ENCODE measurements around the gene ARSI. TPM values are rescaled to one million over a fixed set of nuclear protein-coding genes. Genes with fewer than 3 reads are reported as not detected.

The ARSI gene
- total RNA-seq (2016; rRNA removed; fragmentation: Illumina TruSeq; extraction: Trizol) = 17.6 and 33.9 TPM in 2 replicates
- 3.1 and 3.4 TPM in 2 replicates for total RNA-seq (2016; cell fraction: cytosol; rRNA removed; fragmentation: Illumina TruSeq; extraction: Trizol; ENCODE audit: low read depth)
- total RNA-seq (2016; cell fraction: insoluble cytoplasmic fraction; rRNA removed; fragmentation: Illumina TruSeq; extraction: Trizol) = 21.4 and 37.4 TPM in 2 replicates
- total RNA-seq (2016; cell fraction: membrane; rRNA removed; fragmentation: Illumina TruSeq; extraction: Trizol) = 11.0 and 13.0 TPM in 2 replicates
- 25.8 and 28.7 TPM in 2 replicates for total RNA-seq (2016; cell fraction: nucleus; rRNA removed; fragmentation: Illumina TruSeq; extraction: Trizol)
- polyA plus RNA-seq (2011; rRNA removed) = 4.2 and 6.4 TPM in 2 replicates
- 6.1 and 8.6 TPM in 2 replicates for polyA plus RNA-seq (2011; cell fraction: cytosol; rRNA removed)
- 5.3 and 5.7 TPM in 2 replicates for polyA plus RNA-seq (2011; cell fraction: nucleus; rRNA removed)
- 2.2 and 3.5 TPM in 2 replicates for polyA plus RNA-seq (2012)
- polyA plus RNA-seq (2016; cell fraction: cytosol; fragmentation: Illumina TruSeq; extraction: Trizol; ENCODE audit: low read depth) = 2.1 and 2.4 TPM in 2 replicates
- 14.2 and 17.0 TPM in 2 replicates for polyA plus RNA-seq (2016; cell fraction: insoluble cytoplasmic fraction; fragmentation: Illumina TruSeq; extraction: Trizol; ENCODE audit: low read depth)
- 5.0 and 7.0 TPM in 2 replicates for polyA plus RNA-seq (2016; cell fraction: membrane; fragmentation: Illumina TruSeq; extraction: Trizol; ENCODE audit: low read depth)
- polyA plus RNA-seq (2016; cell fraction: nucleus; fragmentation: Illumina TruSeq; extraction: Trizol; ENCODE audit: insufficient read depth, low read depth) = 29.1 and 30.1 TPM in 2 replicates
- polyA minus RNA-seq (2011; rRNA and poly(A)+ RNA removed; ENCODE audit: low replicate concordance) = 0.07 and 16.9 TPM in 2 replicates
- polyA minus RNA-seq (2011; cell fraction: cytosol; rRNA and poly(A)+ RNA removed) = 5.9 and 6.4 TPM in 2 replicates
- 4.8 and 6.6 TPM in 2 replicates for polyA minus RNA-seq (2011; cell fraction: nucleus; rRNA and poly(A)+ RNA removed)
- Bru-seq, nascent RNA = percentile 51 among the genes with signal in this experiment
- BruChase-seq, experiment 1, labeled RNA remaining after a 6-hour chase = percentile 53 among the genes with signal in this experiment
- BruChase-seq, experiment 2, labeled RNA remaining after a 2-hour chase = percentile 56 among the genes with signal in this experiment
- long read RNA-seq, experiment 1, partial matches to known transcripts = 0 of 11 reads
- long read RNA-seq, experiment 1, other reads (novel, unspliced or antisense) = 7 of 11 reads
- long read RNA-seq, experiment 2, transcript ARSI-201 (2 exons, 3,161 nt) = major isoform, 62 of 89 reads
- long read RNA-seq, experiment 2, partial matches to known transcripts = 0 of 89 reads
- long read RNA-seq, experiment 2, other reads (novel, unspliced or antisense) = 27 of 89 reads

DNA sequence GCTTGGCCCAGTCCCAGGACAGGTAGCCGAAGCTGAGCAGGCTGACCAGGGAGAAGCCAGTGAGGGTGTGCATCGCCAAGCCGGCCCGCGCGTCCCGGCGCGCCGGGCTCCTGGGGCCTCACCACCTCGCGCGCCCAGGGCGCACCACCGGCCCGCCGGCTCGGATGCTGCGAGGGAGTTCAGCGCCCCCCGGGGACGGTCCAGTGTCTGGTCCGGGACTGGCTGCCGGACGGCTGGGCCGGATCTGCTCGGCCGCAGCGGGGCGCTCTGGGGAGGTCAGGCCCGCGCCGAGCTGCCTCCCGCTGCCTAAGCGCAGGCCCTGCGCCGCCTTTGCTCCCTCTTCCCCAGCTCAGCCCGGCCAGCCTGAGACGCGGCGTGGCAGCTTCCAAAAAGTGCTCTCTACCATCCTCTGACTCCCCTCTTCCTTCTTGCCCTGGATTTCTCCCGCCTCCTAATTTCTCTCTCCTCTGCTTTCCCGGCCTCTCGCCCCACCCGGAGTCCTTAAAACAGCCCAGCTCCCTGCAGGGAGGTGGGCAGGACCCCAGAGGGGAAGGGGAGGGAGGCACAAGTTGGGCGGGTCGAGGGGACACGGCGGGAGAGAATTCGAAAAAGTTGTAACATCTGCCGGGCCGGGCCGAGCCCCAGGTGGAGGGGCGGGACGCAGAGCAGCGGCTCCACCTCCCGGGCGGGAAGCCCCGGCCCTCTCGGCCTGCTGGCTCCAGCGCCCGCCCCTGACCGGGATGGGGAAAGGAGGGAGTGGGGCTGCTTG, at the start of gene ARSI:
TSS of gene ARSI (minus strand) at position 605 of the 769 bp plus-strand sequence. CDS start at position 73, 532 bp downstream.
- WGBS (ENCODE audit: low lambda C conversion rate) = 2% methylated on average over 15 of the region's 63 CpGs
- in situ Hi-C loops (cut with HindIII; ENCODE audit: extremely low pct_ligation_motif_present, low pct_unique_long_range_greater_than_20kb) = no loop called here
- no peaks in the 10 kb centered on the region; a peak in 1 of 5 replicates for H3K36me3 ChIP-seq (replicated peaks in 1 of 2; ENCODE audit: control insufficient read depth in 1 of 2, insufficient read depth in 2 of 2, low read length in 2 of 2)
- POLR2A ChIA-PET = interaction anchor here (0.8 to 2.1 kb wide), 4 partner anchors 15 to 110 kb away, joined by 3 to 7 read pairs (median 3); partner anchors contain the start of gene CD74
- CTCF ChIA-PET (ENCODE audit: low intra/inter-chr PET ratio, low total read pairs) = interaction anchor here (1.2 to 2.2 kb wide), 2 partner anchors 15 to 48 kb away, joined by 3 to 13 read pairs; no protein-coding TSS in a partner anchor
- peaks cover 78% of the 10 kb centered on the region for H3K4me1 ChIP-seq (ENCODE audit: insufficient read depth, low read length)
- BruUV-seq (replicated peaks) = TSS peak; percentile 72
- H3K9me3 ChIP-seq (ENCODE audit: low read length) = no peaks in the 10 kb centered on the region
- peaks cover 13% of the 10 kb centered on the region for H3K79me2 ChIP-seq (ENCODE audit: insufficient read depth, low read length)
- DNase-seq (ENCODE audit: low spot score) (no peak), FAIRE-seq (no peak), ATAC-seq (peak; percentile 92)
- peak within 1 kb of the TSS; percentile 81 for H3K4me2 ChIP-seq (ENCODE audit: low read depth, low read length)
- no peaks in the 10 kb centered on the region for H4K20me1 ChIP-seq (ENCODE audit: insufficient read depth, low read length)
- peak within 1 kb of the TSS; percentile 68 for H3K9ac ChIP-seq (ENCODE audit: insufficient read depth, low read depth, low read length)
- no peaks in the 10 kb centered on the region for H3K27me3 ChIP-seq (ENCODE audit: control insufficient read depth in 1 of 2, insufficient read depth in 2 of 2, low read length in 2 of 2)
- peak within 1 kb of the TSS; percentile 66 to 78 (median 72) for H3K4me3 ChIP-seq (replicated peaks in 1 of 3; ENCODE audit: insufficient read depth in 1 of 3, low read depth in 2 of 3, low read length in 3 of 3)
- H3K27ac ChIP-seq (ENCODE audit: extremely low read length, insufficient read depth, low read length) = no peak within 1 kb of the TSS
- intact Hi-C loops (cut with micrococcal nuclease; ENCODE audit: unreplicated experiment) = loop anchor here (1.0 to 2.0 kb wide), 2 partner anchors 14 to 48 kb away; no protein-coding TSS in a partner anchor
- no peak within 1 kb of the TSS for H2AFZ ChIP-seq (ENCODE audit: low read length)
- TF ChIP-seq MED1 (CRISPR knock-in tag; IDR thresholded peaks at IDR 0.05) (0 out of 2 replicates have a peak, but pooled peaks have one; percentile 19), TGIF2 (CRISPR knock-in tag; IDR thresholded peaks at IDR 0.05) (no peak; the same call in 1 of the 2 replicates), RBFOX2 (IDR thresholded peaks at IDR 0.05; ENCODE audit: low read depth, low read length) (peak; percentile 92), YY1 (IDR thresholded peaks at IDR 0.05; ENCODE audit: insufficient read depth, insufficient replicate concordance, low read depth, low read length) (peak; percentile 12), PPARG (CRISPR knock-in tag; conservative IDR thresholded peaks at IDR 0.05) (0 out of 2 replicates have a peak, but pooled peaks have one; percentile 17), MTA1 (CRISPR knock-in tag; IDR thresholded peaks at IDR 0.05; ENCODE audit: borderline replicate concordance) (peak; percentile 85; the same call in 1 of the 2 replicates), ETV6 (CRISPR knock-in tag; conservative IDR thresholded peaks at IDR 0.05) (0 out of 2 replicates have a peak, but pooled peaks have one; percentile 50), FOSL2 (CRISPR knock-in tag; IDR thresholded peaks at IDR 0.05) (0 out of 2 replicates have a peak, but pooled peaks have one; percentile 2), XRCC5 (optimal IDR thresholded peaks at IDR 0.05; ENCODE audit: low read length) (peak; percentile 60), ASH2L (IDR thresholded peaks at IDR 0.05; ENCODE audit: insufficient read length, low read depth, low read length) (peak; percentile 32), SMARCE1 (IDR thresholded peaks at IDR 0.05; ENCODE audit: borderline replicate concordance) (no peak), POLR2G (IDR thresholded peaks at IDR 0.05; ENCODE audit: low read depth, low read length) (peak; percentile 38; the same call in 1 of the 2 replicates)
- TF ChIP-seq, protein P1, sequence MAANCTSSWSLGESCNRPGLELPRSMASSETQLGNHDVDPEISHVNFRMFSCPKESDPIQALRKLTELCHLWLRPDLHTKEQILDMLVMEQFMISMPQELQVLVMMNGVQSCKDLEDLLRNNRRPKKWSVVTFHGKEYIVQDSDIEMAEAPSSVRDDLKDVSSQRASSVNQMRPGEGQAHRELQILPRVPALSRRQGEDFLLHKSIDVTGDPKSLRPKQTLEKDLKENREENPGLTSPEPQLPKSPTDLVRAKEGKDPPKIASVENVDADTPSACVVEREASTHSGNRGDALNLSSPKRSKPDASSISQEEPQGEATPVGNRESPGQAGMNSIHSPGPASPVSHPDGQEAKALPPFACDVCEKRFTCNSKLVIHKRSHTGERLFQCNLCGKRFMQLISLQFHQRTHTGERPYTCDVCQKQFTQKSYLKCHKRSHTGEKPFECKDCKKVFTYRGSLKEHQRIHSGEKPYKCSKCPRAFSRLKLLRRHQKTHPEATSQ (CRISPR knock-in tag; IDR thresholded peaks at IDR 0.05; ENCODE audit: borderline replicate concordance) = 0 out of 2 replicates have a peak, but pooled peaks have one; percentile 17
- TF ChIP-seq, protein P2, sequence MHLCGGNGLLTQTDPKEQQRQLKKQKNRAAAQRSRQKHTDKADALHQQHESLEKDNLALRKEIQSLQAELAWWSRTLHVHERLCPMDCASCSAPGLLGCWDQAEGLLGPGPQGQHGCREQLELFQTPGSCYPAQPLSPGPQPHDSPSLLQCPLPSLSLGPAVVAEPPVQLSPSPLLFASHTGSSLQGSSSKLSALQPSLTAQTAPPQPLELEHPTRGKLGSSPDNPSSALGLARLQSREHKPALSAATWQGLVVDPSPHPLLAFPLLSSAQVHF (CRISPR knock-in tag; IDR thresholded peaks at IDR 0.05) = no peak
- TF ChIP-seq, protein P3, sequence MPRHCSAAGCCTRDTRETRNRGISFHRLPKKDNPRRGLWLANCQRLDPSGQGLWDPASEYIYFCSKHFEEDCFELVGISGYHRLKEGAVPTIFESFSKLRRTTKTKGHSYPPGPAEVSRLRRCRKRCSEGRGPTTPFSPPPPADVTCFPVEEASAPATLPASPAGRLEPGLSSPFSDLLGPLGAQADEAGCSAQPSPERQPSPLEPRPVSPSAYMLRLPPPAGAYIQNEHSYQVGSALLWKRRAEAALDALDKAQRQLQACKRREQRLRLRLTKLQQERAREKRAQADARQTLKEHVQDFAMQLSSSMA (CRISPR knock-in tag; IDR thresholded peaks at IDR 0.05) = no peak
